Measurements from ENCODE around the gene DDC. TPM values are rescaled to one million over a fixed set of nuclear protein-coding genes. Genes with fewer than 3 reads are reported as not detected.

DDC gene
- total RNA-seq, 2 donors from 2014 or later, result 6.6 to 17.1 TPM

- no peak for DNase-seq
- ATAC-seq, result no peak
Observed at GRCh38 chr7:50488379-50488778, 76.8 kb downstream of the DDC start.

DNA sequence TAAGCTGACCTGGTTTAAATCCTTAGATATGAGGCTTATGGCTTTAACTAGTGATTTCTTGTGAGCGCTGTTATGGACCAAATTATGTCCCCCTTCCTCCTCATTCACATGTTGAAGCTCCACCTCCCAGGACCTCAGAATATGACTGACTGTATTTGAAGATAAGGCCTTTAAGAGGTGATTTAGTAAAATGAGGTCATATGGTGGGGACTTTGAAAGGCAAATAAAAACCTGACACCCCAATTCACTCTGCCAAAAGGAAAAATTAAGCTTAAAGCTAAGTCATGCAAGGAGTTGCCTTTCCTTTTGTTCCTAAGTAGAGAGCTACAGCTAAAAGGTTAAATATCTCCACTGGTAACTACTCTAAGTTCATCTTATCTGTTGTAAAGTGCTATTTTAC lies 78.7 kb downstream of the DDC start:
- H3K4me1 ChIP-seq, result no peaks in the 10 kb centered on the region
- no peak overlapping the region for H3K4me3 ChIP-seq
- H3K9me3 ChIP-seq, result no peaks in the 10 kb centered on the region
- ATAC-seq (no peak), DNase-seq (no peak)
- 89 to 100% methylated on average over 1 of the region's 1 CpG for WGBS, 2 donors
- H3K36me3 ChIP-seq (replicated peaks in 1 of 2; ENCODE audit: insufficient read depth in 1 of 2, low read depth in 2 of 2), result no peaks in the 10 kb centered on the region
- H3K27ac ChIP-seq, result no peak overlapping the region
- intact Hi-C loops (cut with DNase I), result no loop called here
- TF ChIP-seq POLR2A (IDR thresholded peaks at IDR 0.05), result no peak
- no peak for TF ChIP-seq CTCF (IDR thresholded peaks at IDR 0.05)
- H3K27me3 ChIP-seq, result no peaks in the 10 kb centered on the region

More at GRCh38 chr7:50488379-50488778, 76.8 kb downstream of the DDC start:
- Histone ChIP-seq H3K9me3 (no peaks in the 10 kb centered on the region), H3K4me1 (no peaks in the 10 kb centered on the region), H3K4me3 (no peak overlapping the region), H3K36me3 (replicated peaks in 1 of 2; ENCODE audit: insufficient read depth in 1 of 2, low read depth in 2 of 2) (no peaks in the 10 kb centered on the region), H3K27ac (no peak overlapping the region), H3K27me3 (no peaks in the 10 kb centered on the region)
- no peak for TF ChIP-seq POLR2A (IDR thresholded peaks at IDR 0.05)
- no peak for TF ChIP-seq CTCF (IDR thresholded peaks at IDR 0.05)
- intact Hi-C loops (cut with DNase I), result no loop called here

GRCh38 chr7:50481867-50482266 lies 83.3 kb downstream of the DDC start:
- Histone ChIP-seq H3K9me3 (no peaks in the 10 kb centered on the region), H3K4me1 (no peaks in the 10 kb centered on the region), H3K27me3 (no peaks in the 10 kb centered on the region), H3K36me3 (replicated peaks in 1 of 2; ENCODE audit: insufficient read depth in 1 of 2, low read depth in 2 of 2) (no peaks in the 10 kb centered on the region), H3K27ac (no peak overlapping the region), H3K4me3 (no peak overlapping the region)
- ATAC-seq (no peak), DNase-seq (no peak)
- WGBS, 2 donors, result 90 to 91% methylated on average over 8 of the region's 8 CpGs
- TF ChIP-seq CTCF (IDR thresholded peaks at IDR 0.05) (no peak), POLR2A (IDR thresholded peaks at IDR 0.05) (no peak)
- intact Hi-C loops (cut with DNase I), result no loop called here

DNA sequence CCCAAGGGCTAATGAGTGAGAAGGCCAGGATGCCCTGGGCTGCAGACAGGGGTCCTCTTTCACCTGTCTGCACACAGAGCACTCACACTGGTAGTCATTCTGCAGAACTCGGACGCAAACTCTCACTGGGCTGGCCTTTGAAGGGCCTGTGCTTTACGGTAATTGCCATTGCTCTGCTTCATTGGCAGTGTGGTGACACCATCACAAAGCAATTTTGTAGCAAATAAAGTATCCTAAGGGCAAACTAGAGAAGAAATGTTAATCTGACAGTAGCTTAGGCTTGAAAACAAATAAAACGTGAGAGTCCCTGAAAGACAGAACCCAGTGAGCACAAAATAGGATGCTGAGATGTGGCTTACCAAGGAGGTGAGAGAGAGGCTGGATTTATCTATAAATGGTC lies 84.4 kb downstream of the DDC start:
- H3K4me3 ChIP-seq, result no peak overlapping the region
- H3K4me1 ChIP-seq, result no peaks in the 10 kb centered on the region
- ATAC-seq, result no peak
- H3K9me3 ChIP-seq, result no peaks in the 10 kb centered on the region
- H3K36me3 ChIP-seq (replicated peaks in 1 of 2; ENCODE audit: insufficient read depth in 1 of 2, low read depth in 2 of 2), result no peaks in the 10 kb centered on the region
- no peaks in the 10 kb centered on the region for H3K27me3 ChIP-seq
- no peak overlapping the region for H3K27ac ChIP-seq
- TF ChIP-seq POLR2A (IDR thresholded peaks at IDR 0.05) (no peak), CTCF (IDR thresholded peaks at IDR 0.05) (no peak)
- WGBS, 2 donors, result 42 to 84% methylated on average over 4 of the region's 4 CpGs
- DNase-seq, result no peak
- intact Hi-C loops (cut with DNase I), result no loop called here

DNA sequence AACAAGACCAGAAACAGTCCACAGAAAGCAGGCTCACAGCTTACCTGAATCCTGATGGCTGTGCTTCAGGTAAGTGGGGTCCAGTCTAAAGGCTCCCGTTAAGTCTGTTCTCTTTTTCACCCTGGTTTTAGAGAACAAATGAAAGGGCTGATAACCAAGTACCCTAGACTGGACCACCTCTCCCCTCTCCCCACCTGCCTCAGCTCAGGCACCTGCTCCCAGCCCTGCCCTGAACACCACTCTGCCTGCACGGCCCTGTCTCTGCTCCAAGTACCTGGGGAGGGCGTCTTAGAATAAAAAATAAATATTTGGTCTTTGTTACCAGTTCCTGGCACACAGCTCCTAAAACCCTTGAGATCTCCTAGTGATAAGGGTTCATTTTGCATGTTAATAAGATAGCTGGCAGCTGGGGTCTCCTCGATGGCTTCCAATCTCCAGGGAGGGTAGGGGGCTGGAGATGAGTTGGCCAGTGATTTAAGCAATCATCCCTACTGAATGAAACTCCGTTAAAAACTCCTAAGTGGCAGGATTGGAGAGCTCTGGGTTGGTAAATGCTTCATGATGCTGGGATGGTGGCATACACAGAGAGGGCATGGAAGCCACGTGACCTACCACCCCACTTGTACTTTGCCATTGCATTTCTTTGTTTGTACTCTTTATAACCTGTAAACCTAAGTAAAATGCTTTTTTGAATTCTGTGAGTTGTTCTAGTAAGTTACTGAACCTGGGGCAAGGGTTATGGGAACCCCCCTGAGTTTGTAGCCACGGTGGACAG lies 85.3 kb downstream of the DDC start:
- 68 to 77% methylated on average over 7 of the region's 7 CpGs for WGBS, 2 donors
- Histone ChIP-seq H3K27me3 (no peaks in the 10 kb centered on the region), H3K4me3 (no peak overlapping the region), H3K36me3 (replicated peaks in 1 of 2; ENCODE audit: insufficient read depth in 1 of 2, low read depth in 2 of 2) (no peaks in the 10 kb centered on the region), H3K4me1 (no peaks in the 10 kb centered on the region), H3K9me3 (no peaks in the 10 kb centered on the region), H3K27ac (no peak overlapping the region)
- ATAC-seq (no peak), DNase-seq (no peak)
- intact Hi-C loops (cut with DNase I), result loop anchor here (10.0 kb wide), 2 partner anchors 115 to 675 kb away; no protein-coding TSS in a partner anchor
- no peak for TF ChIP-seq POLR2A (IDR thresholded peaks at IDR 0.05)
- no peak for TF ChIP-seq CTCF (IDR thresholded peaks at IDR 0.05)
